Measurements from ENCODE around the gene KIAA1549. TPM values are rescaled to one million over a fixed set of nuclear protein-coding genes. Genes with fewer than 3 reads are reported as not detected.

Gene KIAA1549
- total and polyA plus RNA-seq, 2 of the 8 experiments (the other 6 are each of a cell fraction or from before 2014, with no cell fraction given): 6.5 to 17.3 TPM

DNA sequence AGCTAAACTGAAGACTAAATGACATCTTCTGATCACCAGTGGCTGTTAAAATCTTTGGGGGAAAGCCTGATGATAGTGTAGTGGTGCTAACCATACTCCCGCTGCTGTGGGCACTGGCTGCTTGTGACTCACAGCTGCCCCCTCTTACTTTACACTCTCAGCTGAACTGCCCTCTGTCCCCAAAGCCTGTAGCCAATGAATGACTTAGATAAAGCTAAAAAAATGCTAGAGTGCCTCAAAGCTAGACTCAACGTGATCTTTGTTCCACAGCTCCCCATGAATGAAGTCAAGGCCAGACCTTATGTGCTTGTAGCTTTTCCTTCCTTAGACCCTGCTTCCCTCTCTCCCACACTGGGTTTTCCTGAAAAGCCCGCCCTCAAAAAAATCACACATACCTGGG is 48.2 kb upstream of the KIAA1549 start:
- H2AFZ ChIP-seq (ENCODE audit: low read length): no peak overlapping the region
- no peak for FAIRE-seq
- 80% methylated on average over 3 of the region's 3 CpGs; no CpG with 5 or more reads in 1 of the 2 experiments for WGBS, 2 experiments (ENCODE audit: extremely low coverage in 1 of 2, insufficient coverage in 1 of 2, insufficient read length in 1 of 2, insufficient replicate concordance in 2 of 2, low coverage in 1 of 2, low lambda C conversion rate in 2 of 2, missing lambda C conversion rate in 1 of 2)
- no peak for TF ChIP-seq CEBPB (IDR thresholded peaks at IDR 0.05; ENCODE audit: low read depth, low read length)
- TF ChIP-seq CBX5 (IDR thresholded peaks at IDR 0.05; ENCODE audit: low read depth, low read length): no peak
- no peak for TF ChIP-seq PHF8 (conservative IDR thresholded peaks at IDR 0.05; ENCODE audit: low read depth, low read length)
- TF ChIP-seq KDM4A (IDR thresholded peaks at IDR 0.05; ENCODE audit: low read depth, low read length, severe bottlenecking): no peak
- TF ChIP-seq POLR2A (IDR thresholded peaks at IDR 0.05; ENCODE audit: control extremely low read depth in 1 of 2, low read depth in 2 of 2, low read length in 2 of 2): no peak
- no peak for TF ChIP-seq EP300 (IDR thresholded peaks at IDR 0.05; ENCODE audit: borderline replicate concordance in 1 of 2, low read depth in 2 of 2, low read length in 2 of 2)

More for the DNA sequence above, 48.2 kb upstream of the KIAA1549 start:
- Histone ChIP-seq H3K14ac (ENCODE audit: insufficient read length) (no peak overlapping the region), H3K27me3 (replicated peaks in 1 of 4; ENCODE audit: control insufficient read depth in 3 of 4, extremely low read depth in 1 of 4, insufficient read depth in 3 of 4, low read length in 3 of 4) (no peaks in the 10 kb centered on the region), H3K4me1 (replicated peaks in 1 of 4; ENCODE audit: control insufficient read depth in 3 of 4, insufficient read depth in 4 of 4, low read length in 3 of 4) (peaks cover 0 to 2% (median 0%) of the 10 kb centered on the region in 4 experiments; a peak in 1 of 7 replicates), H3K56ac (replicated peaks; ENCODE audit: insufficient read length, low read depth, low read length) (peak overlapping the region; percentile 30), H4K8ac (ENCODE audit: extremely low read depth, insufficient read depth, low read length) (no peak overlapping the region), H3K4me2 (ENCODE audit: insufficient read depth in 1 of 2, low read depth in 2 of 2, low read length in 2 of 2) (no peak overlapping the region), H2BK15ac (ENCODE audit: low read length) (no peak overlapping the region), H4K5ac (ENCODE audit: insufficient read length, low read depth, low read length) (no peak overlapping the region), H2BK12ac (ENCODE audit: low read depth, low read length) (no peak overlapping the region), H3K4me3 (ENCODE audit: extremely low read depth in 1 of 4, insufficient read depth in 2 of 4, low read depth in 3 of 4, low read length in 4 of 4) (no peak overlapping the region), H3K79me1 (ENCODE audit: low read depth, low read length) (peaks cover 3% of the 10 kb centered on the region; the same call in 1 of the 2 replicates), H3K23me2 (ENCODE audit: low read depth, low read length) (no peaks in the 10 kb centered on the region), H2BK120ac (replicated peaks; ENCODE audit: low read depth, low read length) (no peak overlapping the region), H3K79me2 (ENCODE audit: control insufficient read depth in 1 of 2, insufficient read depth in 2 of 2, low read length in 2 of 2) (no peaks in the 10 kb centered on the region), H3K27ac (ENCODE audit: low read depth, low read length) (no peak overlapping the region), H3K9ac (replicated peaks in 1 of 4; ENCODE audit: extremely low read depth in 1 of 4, low read depth in 3 of 4, low read length in 3 of 4) (no peak overlapping the region), H4K91ac (replicated peaks; ENCODE audit: insufficient read length, low read length) (no peak overlapping the region), H2BK5ac (ENCODE audit: low read depth, low read length) (0 out of 2 replicates have a peak overlapping the region, but pooled peaks have one; percentile 24), H2AK5ac (ENCODE audit: low read depth, low read length) (no peak overlapping the region), H3K9me3 (ENCODE audit: insufficient read depth in 2 of 2, low read depth in 1 of 2, low read length in 1 of 2) (no peaks in the 10 kb centered on the region), H3K36me3 (ENCODE audit: control insufficient read depth in 2 of 4, insufficient read depth in 4 of 4, low read length in 3 of 4) (peaks cover 6 to 39% (median 20%) of the 10 kb centered on the region in 4 experiments; a peak in 7 of 8 replicates), H3K23ac (ENCODE audit: insufficient read length) (no peak overlapping the region), H3K4ac (replicated peaks; ENCODE audit: insufficient read length, low read depth, low read length) (no peak overlapping the region), H3K18ac (ENCODE audit: extremely low read depth, low read length) (no peak overlapping the region), H4K20me1 (replicated peaks in 1 of 2; ENCODE audit: control insufficient read depth in 1 of 2, insufficient read depth in 2 of 2, low read length in 2 of 2) (no peaks in the 10 kb centered on the region), H2BK20ac (ENCODE audit: low read length) (no peak overlapping the region)
- CTCF ChIA-PET (ENCODE audit: partially characterized antibody): interaction anchor here (0.7 to 2.2 kb wide), 2 partner anchors 10 to 30 kb away, joined by 3 to 7 read pairs; no protein-coding TSS in a partner anchor
- POLR2A ChIA-PET (ENCODE audit: partially characterized antibody): interaction anchor here (1.0 kb wide), 1 partner anchor 10 kb away, joined by 6 read pairs; no protein-coding TSS in a partner anchor
- no peak for DNase-seq (ENCODE audit: low read depth in 1 of 2, low spot score in 2 of 2)

Measured in H1 (cell line).